CD14-positive monocyte (primary cell): ENCODE data around the gene OLFML2B. TPM values are rescaled to one million over a fixed set of nuclear protein-coding genes. Genes with fewer than 3 reads are reported as not detected.
A peak's percentile ranks its signal among the peaks of the same experiment; 100 is the strongest.

Source experiments
- DNase-seq, 3 donors: peaks; one replicate each; pipeline ENCODE4 v3.0.0-alpha.2; 2011 to 2022
- H2AFZ ChIP-seq: 2 replicates; pipeline ENCODE4 v1.6.0; 2012; ENCODE audit warnings: mild to moderate bottlenecking, low read depth, low read length, inconsistent platforms; ENCODE audit not compliant: insufficient read depth, poor library complexity, severe bottlenecking
- H3K27ac ChIP-seq, 2 donors: 1 replicate in 1 of 2; 2 replicates in 1 of 2; pipeline ENCODE4 v1.5.1; 2012 to 2013; ENCODE audit warnings: low read length in 2 of 2, control low read depth in 1 of 2, inconsistent platforms in 1 of 2, low read depth in 1 of 2, mild to moderate bottlenecking in 1 of 2
- H3K27me3 ChIP-seq, 2 donors: one replicate each; pipeline versions ENCODE4 v1.6.0 to v1.6.1; 2011 to 2013; ENCODE audit warnings: low read length in 2 of 2; ENCODE audit not compliant: control insufficient read depth in 2 of 2, insufficient read depth in 2 of 2
- H3K36me3 ChIP-seq, 2 donors: replicated peaks in 1 of 2; 1 replicate in 1 of 2; 2 replicates in 1 of 2; pipeline versions ENCODE4 v1.5.1 to v1.6.1; 2012 to 2013; ENCODE audit warnings: low read length in 2 of 2, control low read depth in 1 of 2, inconsistent platforms in 1 of 2, mild to moderate bottlenecking in 1 of 2; ENCODE audit not compliant: insufficient read depth in 2 of 2, control insufficient read depth in 1 of 2
- H3K4me1 ChIP-seq, 2 donors: 1 replicate in 1 of 2; 2 replicates in 1 of 2; pipeline versions ENCODE4 v1.5.1 to v1.6.1; 2012 to 2013; ENCODE audit warnings: low read length in 2 of 2, control low read depth in 1 of 2, inconsistent platforms in 1 of 2, mild to moderate bottlenecking in 1 of 2, moderate library complexity in 1 of 2; ENCODE audit not compliant: insufficient read depth in 2 of 2, control insufficient read depth in 1 of 2
- H3K4me2 ChIP-seq: replicated peaks from 2 replicates; pipeline ENCODE3; 2012; ENCODE audit warnings: low read length, moderate library complexity, mild to moderate bottlenecking; ENCODE audit not compliant: poor library complexity, severe bottlenecking; ENCODE audit errors: extremely low read depth
- H3K4me3 ChIP-seq, 3 experiments: fragments of 200-600 bp in 1 of 3; sonication (generic) in 1 of 3; replicated peaks in 1 of 3; 1 replicate in 2 of 3; 2 replicates in 1 of 3; pipeline ENCODE4 v1.5.1; 2011 to 2013; ENCODE audit warnings: low read length in 3 of 3, mild to moderate bottlenecking in 3 of 3, control low read depth in 2 of 3, low read depth in 2 of 3, inconsistent platforms in 1 of 3, moderate library complexity in 1 of 3
- H3K79me2 ChIP-seq: 2 replicates; pipeline ENCODE4 v1.6.0; 2012; ENCODE audit warnings: mild to moderate bottlenecking, control low read depth, inconsistent platforms, low read length, moderate library complexity; ENCODE audit not compliant: insufficient read depth
- H3K9ac ChIP-seq: 2 replicates; pipeline ENCODE4 v1.6.0; 2017; ENCODE audit warnings: low read length, mild to moderate bottlenecking; ENCODE audit not compliant: insufficient read depth, poor library complexity, severe bottlenecking
- H3K9me3 ChIP-seq, 2 donors: replicated peaks in 1 of 2; 1 replicate in 1 of 2; 2 replicates in 1 of 2; pipeline versions ENCODE4 v1.5.1 to v1.6.1; 2012 to 2013; ENCODE audit warnings: low read length in 2 of 2, control low read depth in 1 of 2; ENCODE audit not compliant: control insufficient read depth in 1 of 2, insufficient read depth in 1 of 2
- H4K20me1 ChIP-seq: 2 replicates; pipeline ENCODE4 v1.6.0; 2012; ENCODE audit warnings: mild to moderate bottlenecking, low read length, control low read depth, moderate library complexity; ENCODE audit not compliant: insufficient read depth
- H3K27ac Mint-ChIP-seq, 7 donors: one replicate each; pipeline ENCODE4 v1.8.0; 2020; ENCODE audit warnings: mild to moderate bottlenecking in 7 of 7, mixed read lengths in 7 of 7, moderate library complexity in 6 of 7, inconsistent platforms in 2 of 7
- H3K27me3 Mint-ChIP-seq, 3 donors: one replicate each; pipeline ENCODE4 v1.8.0; 2021 to 2022; ENCODE audit warnings: low read depth in 3 of 3, mild to moderate bottlenecking in 3 of 3, mixed read lengths in 3 of 3, moderate library complexity in 3 of 3, inconsistent platforms in 1 of 3
- H3K36me3 Mint-ChIP-seq, 2 donors: one replicate each; pipeline ENCODE4 v1.8.0; 2020; ENCODE audit warnings: mixed read lengths in 2 of 2, inconsistent platforms in 1 of 2, mild to moderate bottlenecking in 1 of 2
- H3K4me1 Mint-ChIP-seq: one replicate; pipeline ENCODE4 v1.8.0; 2020; ENCODE audit warnings: mild to moderate bottlenecking, mixed read lengths
- H3K4me3 Mint-ChIP-seq, 2 donors: one replicate each; pipeline ENCODE4 v1.8.0; 2020; ENCODE audit warnings: mild to moderate bottlenecking in 2 of 2, mixed read lengths in 2 of 2, moderate library complexity in 1 of 2
- H3K9me3 Mint-ChIP-seq, 7 donors: one replicate each; pipeline ENCODE4 v1.8.0; 2020 to 2022; ENCODE audit warnings: mixed read lengths in 7 of 7, mild to moderate bottlenecking in 6 of 7, moderate library complexity in 6 of 7, inconsistent platforms in 2 of 7
- CTCF ChIP-seq: fragments of 200-600 bp; IDR thresholded peaks from one replicate; pipeline ENCODE4 v1.8.0; 2022; ENCODE audit warnings: antibody characterized with exemption, mild to moderate bottlenecking
- whole genome bisulfite sequencing: methylation state at CpG from one replicate; pipeline ENCODE4 v1.1.5; 2013; ENCODE audit warnings: missing lambda C conversion rate; ENCODE audit not compliant: insufficient coverage; 5-methylcytosine and 5-hydroxymethylcytosine counted together
- intact Hi-C, 2 donors: fragments of 100-400 bp; cut with micrococcal nuclease; formaldehyde crosslinking; loops; one replicate each; pipeline versions ENCODE4 v1.15.0 to v1.15.1; 2023
- polyA plus RNA-seq, 3 donors: library from polyadenylated mRNA; depleted of rRNA in 1 of 3; unstranded in 2 of 3; stranded (reverse) in 1 of 3; fragments of 300-500 nt in 2 of 3; fragments of >200 nt in 1 of 3; fragmentation: Illumina TruSeq in 2 of 3; gene quantifications; 1 replicate in 2 of 3; 2 replicates in 1 of 3; pipeline ENCODE4 v1.2.3, GENCODE V29; 2012 to 2021

The OLFML2B gene
- polyA plus RNA-seq, 3 donors: 0.66 to 1.4 (median 0.95) TPM

DNA sequence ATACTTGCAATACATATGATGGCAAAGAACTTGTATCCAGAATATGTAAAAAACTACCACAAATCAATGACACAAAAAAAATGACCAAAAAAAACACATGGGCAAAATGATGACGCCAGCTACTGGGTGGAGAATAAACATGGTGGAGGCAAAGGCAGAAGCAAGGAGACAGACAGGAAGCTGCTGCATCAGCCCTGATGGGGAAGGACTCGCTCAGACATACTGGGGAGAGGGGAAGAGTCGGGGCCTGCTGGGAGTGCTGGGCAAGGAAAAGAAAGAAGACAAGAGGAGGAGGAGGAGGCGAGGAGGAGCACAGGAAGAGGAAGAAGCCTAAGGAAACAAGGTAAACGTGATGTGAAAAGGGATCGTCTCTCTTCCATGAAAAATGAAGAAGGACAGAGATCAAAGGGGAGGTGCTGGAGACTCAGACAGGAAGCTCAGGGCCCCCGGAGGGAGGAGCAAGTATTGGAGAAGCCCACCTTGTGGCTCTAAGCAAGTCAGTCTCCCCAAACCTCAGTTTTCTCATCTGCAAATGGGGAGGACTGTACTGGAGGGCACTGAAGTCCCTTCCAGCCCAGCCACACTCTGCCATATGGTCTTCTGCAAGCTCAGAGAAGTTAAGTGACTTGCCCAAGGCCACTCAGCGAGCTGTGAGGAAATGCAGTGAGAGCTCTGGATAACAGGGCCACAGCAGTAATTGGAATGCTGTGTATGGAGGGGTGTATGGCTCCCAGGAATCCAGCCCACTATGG is 24.2 kb downstream of the OLFML2B start:
- H3K79me2 ChIP-seq: no peaks in the 10 kb centered on the region
- H4K20me1 ChIP-seq: no peaks in the 10 kb centered on the region
- H3K27ac Mint-ChIP-seq: no peak overlapping the region
- 6% methylated on average over 5 of the region's 8 CpGs for WGBS
- peak; percentile 59 to 62 (median 61) for DNase-seq
- H3K9ac ChIP-seq: no peak overlapping the region
- peaks cover 0 to 4% (median 2%) of the 10 kb centered on the region in 3 donors for H3K27me3 Mint-ChIP-seq
- H3K4me3 Mint-ChIP-seq: no peak overlapping the region
- peaks cover 0 to 3% of the 10 kb centered on the region in 2 donors for H3K9me3 ChIP-seq
- no peaks in the 10 kb centered on the region for H3K9me3 Mint-ChIP-seq
- H3K4me1 ChIP-seq: peaks cover 34 to 38% of the 10 kb centered on the region in 2 donors
- H3K4me1 Mint-ChIP-seq: peaks cover 20% of the 10 kb centered on the region
- no peaks in the 10 kb centered on the region for H3K36me3 ChIP-seq
- H3K27me3 ChIP-seq: no peaks in the 10 kb centered on the region
- intact Hi-C loops: no loop called here
- H3K27ac ChIP-seq: peak overlapping the region in 1 of 2 donors; percentile 64
- H3K36me3 Mint-ChIP-seq: peaks cover 0 to 4% of the 10 kb centered on the region in 2 donors
- peak overlapping the region in 1 of 3 experiments; percentile 20 for H3K4me3 ChIP-seq
- TF ChIP-seq CTCF: no peak
- peak overlapping the region; percentile 26 for H3K4me2 ChIP-seq
- peak overlapping the region; percentile 68 for H2AFZ ChIP-seq

DNA sequence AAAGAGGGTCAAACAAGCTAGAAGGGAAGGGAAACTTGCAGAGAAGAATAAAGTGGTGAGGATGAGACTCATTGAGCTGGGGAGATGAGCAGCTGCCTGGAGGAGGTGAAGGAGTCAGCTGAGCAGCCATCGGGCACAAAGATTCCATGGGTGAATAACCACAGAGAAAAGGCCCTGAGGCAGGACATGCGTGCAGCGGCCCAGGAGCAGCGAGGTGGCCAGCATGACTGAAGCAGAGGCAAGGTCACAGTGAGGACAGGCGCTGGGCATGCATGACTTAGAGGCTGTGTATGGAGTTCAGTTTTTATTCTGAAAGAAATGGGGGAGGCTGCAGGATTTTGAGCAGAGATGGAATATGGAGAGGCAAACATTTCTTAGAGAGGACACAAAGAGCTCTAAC is 24.9 kb downstream of the OLFML2B start:
- H3K36me3 ChIP-seq: no peaks in the 10 kb centered on the region
- intact Hi-C loops: no loop called here
- DNase-seq: no peak
- 98% methylated on average over 5 of the region's 5 CpGs for WGBS
- no peak overlapping the region for H2AFZ ChIP-seq
- no peak overlapping the region for H3K9ac ChIP-seq
- no peaks in the 10 kb centered on the region for H3K79me2 ChIP-seq
- H3K27ac ChIP-seq: peak overlapping the region in 1 of 2 donors; percentile 64
- H3K27me3 ChIP-seq: no peaks in the 10 kb centered on the region
- H3K4me1 Mint-ChIP-seq: peaks cover 13% of the 10 kb centered on the region
- H3K27ac Mint-ChIP-seq: no peak overlapping the region
- no peak for TF ChIP-seq CTCF
- H3K4me3 Mint-ChIP-seq: no peak overlapping the region
- no peaks in the 10 kb centered on the region for H4K20me1 ChIP-seq
- peaks cover 27 to 31% of the 10 kb centered on the region in 2 donors for H3K4me1 ChIP-seq
- peaks cover 0 to 4% (median 2%) of the 10 kb centered on the region in 3 donors for H3K27me3 Mint-ChIP-seq
- peaks cover 0 to 3% of the 10 kb centered on the region in 2 donors for H3K9me3 ChIP-seq
- no peak overlapping the region for H3K4me2 ChIP-seq
- no peak overlapping the region for H3K4me3 ChIP-seq
- peaks cover 0 to 4% of the 10 kb centered on the region in 2 donors for H3K36me3 Mint-ChIP-seq
- no peaks in the 10 kb centered on the region for H3K9me3 Mint-ChIP-seq
